ENCODE measurements around the gene FAM90A1. TPM values are rescaled to one million over a fixed set of nuclear protein-coding genes. Genes with fewer than 3 reads are reported as not detected.
"Not testable (repeated sequence)": the region's sequence is repeated elsewhere in the genome, so short reads cannot be mapped to it uniquely, and the experiment has no call there.

The FAM90A1 gene, protein sequence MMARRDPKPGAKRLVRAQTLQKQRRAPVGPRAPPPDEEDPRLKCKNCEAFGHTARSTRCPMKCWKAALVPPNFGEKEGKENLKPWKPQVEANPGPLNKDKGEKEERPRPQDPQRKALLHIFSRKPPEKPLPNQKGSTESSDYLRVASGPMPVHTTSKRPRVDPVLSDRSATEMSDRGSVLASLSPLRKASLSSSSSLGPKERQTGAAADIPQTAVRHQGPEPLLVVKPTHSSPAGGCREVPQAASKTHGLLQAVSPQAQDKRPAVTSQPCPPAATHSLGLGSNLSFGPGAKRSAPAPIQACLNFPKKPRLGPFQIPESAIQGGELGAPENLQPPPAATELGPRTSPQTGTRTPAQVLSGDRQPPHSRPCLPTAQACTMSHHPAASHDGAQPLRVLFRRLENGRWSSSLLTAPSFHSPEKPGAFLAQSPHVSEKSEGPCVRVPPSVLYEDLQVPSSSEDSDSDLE
- 2.6 and 4.6 TPM in 2 replicates for total RNA-seq (2014; rRNA removed; shearing (Covaris generic))

DNA sequence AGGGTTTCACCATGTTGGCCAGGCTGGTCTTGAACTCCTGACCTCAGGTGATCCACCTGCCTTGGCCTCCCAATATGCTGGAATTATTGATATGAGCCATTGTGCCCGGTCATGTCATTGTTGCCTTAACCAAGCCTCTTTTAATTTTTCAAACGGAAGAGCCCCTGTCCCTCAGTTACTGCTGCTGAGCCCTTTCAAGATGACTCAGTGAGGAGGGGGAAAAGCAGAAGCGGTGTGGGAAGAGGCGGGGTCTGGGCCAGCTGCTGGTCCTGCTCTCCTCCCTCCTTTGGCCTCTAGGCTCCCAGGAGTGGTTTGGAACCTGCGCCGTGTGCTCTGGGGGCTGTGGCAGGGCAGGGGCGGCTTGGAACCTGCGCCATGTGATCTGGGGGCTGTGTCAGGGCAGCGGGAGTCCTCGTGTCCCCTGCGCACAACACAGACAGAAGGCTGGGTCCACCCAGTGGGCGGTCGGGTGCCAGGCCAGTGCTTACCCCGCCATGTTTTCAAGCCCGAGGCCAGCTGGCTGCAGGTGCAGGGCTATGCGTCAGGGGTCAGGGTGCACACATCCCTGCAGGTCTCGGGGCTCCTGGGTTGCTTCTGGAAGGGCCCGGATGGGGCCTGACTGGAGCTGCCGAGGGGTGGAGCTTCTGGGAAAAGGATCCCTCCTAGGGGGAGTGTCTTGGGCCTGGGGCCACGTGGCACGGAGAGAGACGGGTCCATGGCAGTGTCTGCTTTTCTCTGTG is at the start of gene FAM90A1:
Gene FAM90A1, minus strand, starts transcription at position 627 of the 740 bp plus-strand sequence. CDS start 2,786 bp downstream, outside the sequence.
- peak within 1 kb of the TSS; percentile 32; the same call in 1 of the 2 replicates for H3K4me3 ChIP-seq (ENCODE audit: insufficient read depth, low read depth, low read length)
- H3K27me3 ChIP-seq (ENCODE audit: control insufficient read depth, insufficient read depth, low read length); H3K36me3 ChIP-seq (replicated peaks; ENCODE audit: control insufficient read depth, insufficient read depth, low read length): not testable (repeated sequence)
- DNase-seq, result peak; percentile 29

DNA sequence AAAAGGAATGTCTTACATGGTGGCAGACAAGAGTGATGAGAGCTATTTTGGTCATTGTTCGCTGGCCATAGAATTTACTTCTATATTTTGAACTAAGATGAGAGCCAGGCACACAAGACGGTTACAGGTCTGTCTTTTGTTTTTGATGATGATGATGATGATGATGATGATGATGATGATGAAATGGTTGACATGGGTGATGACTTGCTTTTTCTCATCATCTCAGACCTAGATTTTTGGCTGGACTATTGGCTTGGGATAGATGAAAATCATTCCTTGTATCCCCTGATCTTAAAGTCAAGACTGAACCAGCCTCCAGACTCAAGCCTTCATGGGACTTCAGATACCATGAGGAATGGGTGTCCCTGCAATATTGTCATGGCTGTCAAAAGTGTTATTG is 49.0 kb upstream of the FAM90A1 start:
- H3K36me3 ChIP-seq (replicated peaks; ENCODE audit: control insufficient read depth, insufficient read depth, low read length); H3K4me3 ChIP-seq (ENCODE audit: insufficient read depth, low read depth, low read length); H3K27me3 ChIP-seq (ENCODE audit: control insufficient read depth, insufficient read depth, low read length); DNase-seq: not testable (repeated sequence)

DNA sequence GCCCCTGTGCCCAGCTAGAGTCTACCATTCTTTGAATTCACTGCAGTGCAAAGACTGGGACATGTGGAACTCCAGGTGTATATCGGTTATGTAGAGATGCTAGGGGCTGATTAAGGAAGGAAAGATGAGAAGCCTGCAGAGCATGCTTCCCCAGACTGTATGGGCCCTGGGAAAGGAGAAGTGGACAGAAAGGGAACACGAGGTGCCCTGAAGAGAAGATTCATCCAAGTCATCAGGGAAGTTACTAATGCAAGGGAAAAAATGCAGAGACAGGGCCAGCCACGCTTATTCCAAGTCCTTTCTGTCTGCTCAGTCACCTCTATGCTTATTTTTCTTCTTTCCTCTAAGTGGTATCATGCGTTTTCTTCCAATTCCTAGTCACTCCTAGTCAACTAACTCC is 39.3 kb upstream of the FAM90A1 start:
- H3K27me3 ChIP-seq (ENCODE audit: control insufficient read depth, insufficient read depth, low read length); H3K36me3 ChIP-seq (replicated peaks; ENCODE audit: control insufficient read depth, insufficient read depth, low read length); DNase-seq; H3K4me3 ChIP-seq (ENCODE audit: insufficient read depth, low read depth, low read length): not testable (repeated sequence)

DNA sequence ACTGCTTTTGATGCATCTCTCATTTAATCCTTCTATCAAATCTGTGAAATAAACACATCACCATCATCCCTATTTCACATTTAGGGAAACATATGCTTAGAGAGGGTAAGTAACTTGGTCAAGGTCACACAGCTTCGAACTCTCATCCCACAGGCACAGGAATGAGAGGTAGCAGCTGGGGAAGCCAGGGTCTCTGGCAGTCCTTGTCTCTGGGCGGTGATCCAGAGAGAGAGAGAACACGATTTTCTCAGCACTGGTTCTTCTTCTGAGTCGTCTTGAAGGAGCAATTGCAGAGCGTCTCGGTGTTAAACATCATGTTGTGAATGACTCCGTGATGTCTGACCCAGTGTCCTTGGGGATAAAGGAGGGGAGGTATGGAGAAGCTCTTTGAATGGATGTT is 36.8 kb upstream of the FAM90A1 start:
- H3K4me3 ChIP-seq (ENCODE audit: insufficient read depth, low read depth, low read length); DNase-seq; H3K36me3 ChIP-seq (replicated peaks; ENCODE audit: control insufficient read depth, insufficient read depth, low read length); H3K27me3 ChIP-seq (ENCODE audit: control insufficient read depth, insufficient read depth, low read length): not testable (repeated sequence)

DNA sequence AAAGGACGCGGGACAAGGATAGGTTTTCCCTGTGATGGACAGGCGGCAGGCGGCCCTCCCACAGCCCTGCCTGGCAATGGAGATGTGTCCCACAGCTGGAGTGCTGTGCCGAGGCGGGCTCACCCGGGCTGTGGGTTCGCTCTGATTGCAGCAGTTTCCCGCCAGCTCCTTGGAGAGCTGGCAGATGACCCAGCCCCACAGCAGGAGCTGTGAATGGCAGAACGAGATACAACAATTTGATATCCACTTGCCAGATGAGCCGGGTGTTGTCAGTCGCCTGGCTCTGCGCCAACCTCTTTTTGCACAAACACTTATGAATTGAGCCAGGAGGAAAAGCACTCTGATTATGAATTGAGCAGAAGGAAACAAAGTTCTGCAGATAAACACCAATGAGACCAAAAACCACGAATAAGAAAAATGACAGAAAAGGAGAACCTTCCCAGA is 33.7 kb upstream of the FAM90A1 start:
- not testable (repeated sequence) for H3K36me3 ChIP-seq (replicated peaks; ENCODE audit: control insufficient read depth, insufficient read depth, low read length); H3K4me3 ChIP-seq (ENCODE audit: insufficient read depth, low read depth, low read length); H3K27me3 ChIP-seq (ENCODE audit: control insufficient read depth, insufficient read depth, low read length); DNase-seq

DNA sequence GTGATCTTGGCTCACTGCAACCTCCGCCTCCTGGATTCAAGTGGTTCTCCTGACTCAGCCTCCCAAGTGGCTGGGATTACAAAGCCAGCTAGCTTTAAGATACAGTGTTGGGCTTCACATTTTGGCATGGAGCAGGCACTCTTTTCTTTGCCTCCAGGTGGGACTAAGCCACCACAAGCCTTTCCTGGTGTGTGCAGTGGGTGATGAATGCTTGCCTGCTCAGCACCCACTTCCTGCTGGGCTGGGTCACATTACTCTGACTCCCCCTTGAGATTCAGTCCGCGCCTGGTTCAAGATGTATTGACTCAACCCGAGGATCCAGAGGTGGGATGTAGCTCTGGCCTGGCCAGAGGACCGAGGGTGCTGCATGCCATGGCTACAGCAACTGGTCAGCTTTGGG is 28.9 kb upstream of the FAM90A1 start:
- not testable (repeated sequence) for H3K27me3 ChIP-seq (ENCODE audit: control insufficient read depth, insufficient read depth, low read length); H3K4me3 ChIP-seq (ENCODE audit: insufficient read depth, low read depth, low read length); DNase-seq; H3K36me3 ChIP-seq (replicated peaks; ENCODE audit: control insufficient read depth, insufficient read depth, low read length)

DNA sequence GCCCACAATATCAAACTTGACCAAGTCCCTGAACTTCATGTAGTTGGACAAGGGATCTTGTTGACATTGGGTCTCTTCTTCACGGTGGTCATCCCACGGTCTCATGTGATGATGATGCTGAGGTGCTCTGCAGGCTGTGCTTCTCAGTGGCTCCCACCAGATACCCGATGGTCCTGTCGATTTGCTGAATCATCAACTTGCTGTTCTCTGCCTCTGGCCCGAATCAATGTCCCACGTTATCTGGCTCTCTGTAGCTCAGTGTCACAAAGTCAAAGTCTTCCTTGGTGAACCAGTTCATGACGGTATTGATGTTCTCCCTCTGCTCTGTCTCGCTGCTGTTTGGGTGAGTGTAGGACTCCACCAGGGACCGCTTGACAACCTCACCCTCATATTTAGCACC is 27.3 kb upstream of the FAM90A1 start:
- not testable (repeated sequence) for H3K27me3 ChIP-seq (ENCODE audit: control insufficient read depth, insufficient read depth, low read length); H3K36me3 ChIP-seq (replicated peaks; ENCODE audit: control insufficient read depth, insufficient read depth, low read length); H3K4me3 ChIP-seq (ENCODE audit: insufficient read depth, low read depth, low read length); DNase-seq

DNA sequence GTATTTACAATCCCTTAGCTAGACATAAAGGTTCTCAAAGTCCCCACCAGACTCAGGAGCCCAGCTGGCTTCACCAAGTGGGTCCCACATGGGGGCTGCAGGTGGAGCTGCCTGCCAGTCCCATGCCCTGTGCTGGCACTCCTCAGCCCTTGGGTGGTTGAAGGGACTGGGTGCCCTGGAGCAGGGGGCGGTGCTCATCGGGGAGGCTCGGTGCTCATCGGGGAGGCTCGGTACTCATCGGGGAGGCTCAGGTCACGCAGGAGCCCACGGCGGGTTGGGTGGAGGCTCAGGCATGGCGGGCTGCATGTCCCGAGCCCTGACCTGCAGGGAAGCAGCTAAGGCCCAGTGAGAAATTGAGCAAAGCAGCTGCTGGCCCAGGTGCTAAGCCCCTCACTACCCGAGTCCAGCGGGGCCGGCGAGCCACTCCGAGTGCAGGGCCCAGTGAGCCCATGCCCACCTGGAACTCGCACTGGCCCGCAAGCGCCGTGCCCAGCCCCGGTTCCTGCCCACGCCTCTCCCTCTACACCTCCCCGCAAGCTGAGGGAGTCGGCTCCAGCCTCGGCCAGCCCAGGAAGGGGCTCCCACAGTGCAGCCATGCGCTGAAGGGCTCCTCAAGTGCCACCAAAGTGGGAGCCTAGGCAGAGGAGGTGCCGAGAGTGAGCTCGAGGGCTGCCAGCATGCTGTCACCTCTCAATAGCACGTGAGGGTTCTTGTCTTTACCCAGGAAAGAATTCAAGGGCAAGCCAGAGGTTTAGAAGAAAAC is 24.8 kb upstream of the FAM90A1 start:
- DNase-seq; H3K4me3 ChIP-seq (ENCODE audit: insufficient read depth, low read depth, low read length); H3K36me3 ChIP-seq (replicated peaks; ENCODE audit: control insufficient read depth, insufficient read depth, low read length); H3K27me3 ChIP-seq (ENCODE audit: control insufficient read depth, insufficient read depth, low read length): not testable (repeated sequence)

DNA sequence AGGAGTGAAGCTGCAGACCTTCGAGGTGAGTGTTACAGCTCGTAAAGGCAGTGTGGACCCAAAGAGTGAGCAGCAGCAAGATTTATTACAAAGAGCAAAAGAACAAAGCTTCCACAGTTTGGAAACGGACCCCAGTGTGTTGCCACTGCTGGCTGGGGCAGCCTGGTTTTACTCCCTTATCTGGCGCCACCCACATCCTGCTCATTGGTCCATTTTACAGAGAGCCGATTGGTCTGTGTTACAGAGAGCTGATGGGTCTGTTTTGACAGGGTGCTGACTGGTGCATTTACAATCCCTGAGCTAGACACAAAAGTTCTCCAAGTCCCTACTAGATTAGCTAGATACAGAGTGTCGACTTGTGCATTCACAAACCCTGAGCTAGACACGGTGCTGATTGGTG is 24.2 kb upstream of the FAM90A1 start:
- not testable (repeated sequence) for DNase-seq; H3K4me3 ChIP-seq (ENCODE audit: insufficient read depth, low read depth, low read length)

DNA sequence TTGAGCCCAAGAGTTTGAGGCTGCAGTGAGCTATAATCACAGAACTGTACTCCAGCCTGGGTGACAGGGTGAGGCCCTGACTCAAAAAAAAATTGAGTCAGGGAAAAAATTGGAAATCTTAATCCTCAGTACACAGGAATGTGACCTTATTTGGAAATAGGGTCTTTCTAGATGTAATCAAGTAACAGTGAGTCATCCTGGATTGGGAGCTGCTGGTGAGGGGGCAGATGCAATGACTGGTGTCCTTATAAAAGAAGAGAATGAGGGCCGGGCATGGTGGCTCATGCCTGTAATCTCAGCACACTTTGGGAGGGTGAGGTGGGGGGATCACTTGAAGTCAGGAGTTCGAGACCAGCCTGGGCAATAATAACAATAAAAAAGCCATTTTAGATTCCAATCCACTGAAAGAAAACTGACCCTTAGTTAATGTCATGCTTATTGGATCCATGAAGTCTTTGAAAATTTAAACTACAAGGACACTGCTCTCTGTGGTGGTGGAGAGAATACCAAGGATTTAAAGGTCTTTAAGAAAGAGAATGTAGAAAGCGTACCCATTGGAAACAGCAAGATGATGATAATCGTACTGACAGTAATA is 19.6 kb upstream of the FAM90A1 start:
- H3K27me3 ChIP-seq (ENCODE audit: control insufficient read depth, insufficient read depth, low read length); H3K4me3 ChIP-seq (ENCODE audit: insufficient read depth, low read depth, low read length); DNase-seq; H3K36me3 ChIP-seq (replicated peaks; ENCODE audit: control insufficient read depth, insufficient read depth, low read length): not testable (repeated sequence)

More for the DNA sequence above, 24.2 kb upstream of the FAM90A1 start:
- not testable (repeated sequence) for H3K36me3 ChIP-seq (replicated peaks; ENCODE audit: control insufficient read depth, insufficient read depth, low read length); H3K27me3 ChIP-seq (ENCODE audit: control insufficient read depth, insufficient read depth, low read length)

DNA sequence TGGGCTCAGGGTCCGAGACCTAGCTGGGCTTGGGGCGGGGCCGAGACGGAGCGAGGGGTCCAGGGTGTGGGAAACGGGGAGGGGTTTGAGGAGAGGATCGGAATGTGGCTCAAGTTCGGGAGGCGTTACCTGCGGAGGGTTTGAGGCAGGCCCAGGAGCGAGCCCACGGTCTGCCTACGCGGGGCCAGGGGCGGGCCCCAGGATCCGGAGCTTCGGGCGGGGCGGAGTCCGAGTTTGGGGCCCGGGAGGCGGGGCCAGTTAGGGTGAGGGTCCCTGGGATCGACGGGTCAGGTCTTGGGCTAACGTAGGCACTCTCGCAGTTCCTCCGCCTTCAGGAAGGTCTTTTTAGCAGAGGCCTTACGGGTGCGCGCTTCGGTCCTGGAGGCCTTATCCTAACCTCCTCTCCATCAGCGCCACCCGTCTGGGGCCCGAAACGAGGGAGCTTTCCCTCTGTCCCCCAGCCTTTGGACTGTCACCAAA is 16.3 kb upstream of the FAM90A1 start:
- DNase-seq, result peak; percentile 88
- not testable (repeated sequence) for H3K27me3 ChIP-seq (ENCODE audit: control insufficient read depth, insufficient read depth, low read length); H3K36me3 ChIP-seq (replicated peaks; ENCODE audit: control insufficient read depth, insufficient read depth, low read length)
- peak overlapping the region; percentile 55 for H3K4me3 ChIP-seq (ENCODE audit: insufficient read depth, low read depth, low read length)

DNA sequence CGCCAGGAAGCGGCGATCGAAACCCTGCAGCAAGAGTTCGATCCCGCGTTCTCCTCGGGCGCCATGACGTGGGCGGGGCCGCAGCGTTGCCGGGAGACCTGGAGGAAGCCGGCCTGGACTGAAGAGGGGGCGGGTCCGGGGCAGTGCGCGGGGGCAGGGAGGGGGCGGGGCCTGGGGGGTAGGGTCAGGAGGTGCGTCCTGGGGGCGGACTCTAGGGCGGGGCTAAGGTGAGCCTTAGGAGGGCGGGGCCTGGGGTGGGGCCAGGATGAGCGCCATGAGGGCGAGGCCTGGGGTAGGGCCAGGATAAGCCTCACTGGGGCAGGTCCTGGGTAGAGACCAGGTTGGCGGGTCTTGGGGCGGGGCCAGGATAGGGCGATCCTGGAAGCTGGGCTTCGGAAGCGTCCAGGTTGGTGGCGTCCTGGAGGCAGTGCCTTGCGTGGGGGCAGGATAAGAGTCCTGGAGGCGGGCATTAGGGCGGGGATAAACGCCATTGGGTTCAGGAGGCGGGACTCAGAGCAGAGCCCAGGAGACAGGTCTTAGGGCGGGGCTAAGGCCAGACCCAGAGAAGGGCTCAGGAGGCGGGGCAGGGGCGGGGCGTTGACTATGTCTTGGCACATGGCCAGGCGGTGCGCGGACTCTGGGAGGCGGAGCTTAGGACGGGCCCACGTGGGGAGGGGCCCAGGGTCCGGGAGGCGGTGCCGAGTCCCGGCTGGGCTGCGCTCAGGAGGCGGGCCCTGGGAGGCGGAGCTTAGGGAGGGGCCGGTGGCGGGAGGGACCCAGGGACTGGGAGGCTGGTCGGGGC is 15.7 kb upstream of the FAM90A1 start:
- DNase-seq, result peak; percentile 95
- peak overlapping the region; percentile 62 for H3K4me3 ChIP-seq (ENCODE audit: insufficient read depth, low read depth, low read length)
- H3K36me3 ChIP-seq (replicated peaks; ENCODE audit: control insufficient read depth, insufficient read depth, low read length); H3K27me3 ChIP-seq (ENCODE audit: control insufficient read depth, insufficient read depth, low read length): not testable (repeated sequence)

DNA sequence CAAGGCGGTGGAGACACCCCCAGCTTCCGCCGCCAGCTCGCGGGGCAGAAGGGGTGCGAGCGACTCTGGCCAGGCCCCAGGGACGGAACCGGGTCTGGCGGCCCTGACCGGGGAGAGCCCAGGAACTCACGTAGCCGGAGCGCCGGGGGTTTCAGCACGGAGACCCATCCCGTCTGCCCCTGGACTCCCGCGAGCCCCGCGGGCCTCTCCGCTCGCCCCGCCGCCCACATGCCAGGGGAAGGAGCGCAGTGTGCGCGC is 15.1 kb upstream of the FAM90A1 start:
- not testable (repeated sequence) for H3K36me3 ChIP-seq (replicated peaks; ENCODE audit: control insufficient read depth, insufficient read depth, low read length); DNase-seq; H3K27me3 ChIP-seq (ENCODE audit: control insufficient read depth, insufficient read depth, low read length)
- H3K4me3 ChIP-seq (ENCODE audit: insufficient read depth, low read depth, low read length), result peak overlapping the region; percentile 62

All from H7 (cell line).